ENCODE results near the gene GLOD5.

DNA sequence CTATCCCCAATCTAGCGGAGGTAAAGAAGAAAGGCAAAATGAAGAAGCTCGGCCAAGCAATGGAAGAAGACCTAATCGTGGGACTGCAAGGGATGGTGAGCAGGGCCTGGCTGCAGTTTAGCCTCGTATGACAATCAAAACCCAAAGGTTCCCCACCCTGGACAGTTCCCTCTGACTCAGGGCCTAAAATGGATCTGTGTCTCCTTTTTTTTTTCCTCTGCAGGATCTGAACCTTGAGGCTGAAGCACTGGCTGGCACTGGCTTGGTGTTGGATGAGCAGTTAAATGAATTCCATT, 41.3 kb downstream of the GLOD5 start:
- TF ChIP-seq, protein P1, sequence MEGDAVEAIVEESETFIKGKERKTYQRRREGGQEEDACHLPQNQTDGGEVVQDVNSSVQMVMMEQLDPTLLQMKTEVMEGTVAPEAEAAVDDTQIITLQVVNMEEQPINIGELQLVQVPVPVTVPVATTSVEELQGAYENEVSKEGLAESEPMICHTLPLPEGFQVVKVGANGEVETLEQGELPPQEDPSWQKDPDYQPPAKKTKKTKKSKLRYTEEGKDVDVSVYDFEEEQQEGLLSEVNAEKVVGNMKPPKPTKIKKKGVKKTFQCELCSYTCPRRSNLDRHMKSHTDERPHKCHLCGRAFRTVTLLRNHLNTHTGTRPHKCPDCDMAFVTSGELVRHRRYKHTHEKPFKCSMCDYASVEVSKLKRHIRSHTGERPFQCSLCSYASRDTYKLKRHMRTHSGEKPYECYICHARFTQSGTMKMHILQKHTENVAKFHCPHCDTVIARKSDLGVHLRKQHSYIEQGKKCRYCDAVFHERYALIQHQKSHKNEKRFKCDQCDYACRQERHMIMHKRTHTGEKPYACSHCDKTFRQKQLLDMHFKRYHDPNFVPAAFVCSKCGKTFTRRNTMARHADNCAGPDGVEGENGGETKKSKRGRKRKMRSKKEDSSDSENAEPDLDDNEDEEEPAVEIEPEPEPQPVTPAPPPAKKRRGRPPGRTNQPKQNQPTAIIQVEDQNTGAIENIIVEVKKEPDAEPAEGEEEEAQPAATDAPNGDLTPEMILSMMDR (IDR thresholded peaks at IDR 0.05; ENCODE audit: low read depth, low read length): no peak
- no peak for TF ChIP-seq EZH2phosphoT487 (IDR thresholded peaks at IDR 0.05; ENCODE audit: low read depth)

All from OCI-LY3 (cell line).